Common myeloid progenitor, CD34-positive (primary cell): ENCODE data around the gene AKR1C8.
"Not testable (repeated sequence)": the region's sequence is repeated elsewhere in the genome, so short reads cannot be mapped to it uniquely, and the experiment has no call there.

Experiments
- CTCF ChIA-PET: fragments of 350-600 bp; sonication (Branson Sonifier 250); formaldehyde crosslinking; loops from one replicate; lab custom pipeline; 2021; ENCODE audit warnings: antibody characterized with exemption; lab: Charles Lee
- POLR2A ChIA-PET: fragments of 350-600 bp; sonication (Branson Sonifier 250); formaldehyde crosslinking; loops from one replicate; lab custom pipeline; 2021; ENCODE audit warnings: antibody characterized with exemption; lab: Charles Lee
- DNase-seq, 3 donors: peaks; one replicate each; pipeline versions ENCODE4 v3.0.0 to v3.0.0-alpha.2; 2013
- H3K27ac ChIP-seq, 2 experiments: 1 replicate in 1 of 2; 2 replicates in 1 of 2; pipeline ENCODE4 v1.7.0; 2013; ENCODE audit warnings: inconsistent platforms in 2 of 2, low read length in 2 of 2, mild to moderate bottlenecking in 2 of 2, low read depth in 1 of 2, moderate library complexity in 1 of 2; ENCODE audit not compliant: severe bottlenecking in 2 of 2, insufficient read depth in 1 of 2, poor library complexity in 1 of 2
- H3K27me3 ChIP-seq, 5 experiments: replicated peaks in 2 of 5; 1 replicate in 3 of 5; 2 replicates in 2 of 5; pipeline versions ENCODE4 v1.6.1 to v1.7.0; 2013; ENCODE audit warnings: low read length in 4 of 5, mild to moderate bottlenecking in 2 of 5, moderate library complexity in 2 of 5, inconsistent platforms in 1 of 5; ENCODE audit not compliant: insufficient read depth in 5 of 5, control insufficient read depth in 4 of 5
- H3K36me3 ChIP-seq, 4 experiments: 1 replicate in 2 of 4; 2 replicates in 2 of 4; pipeline versions ENCODE4 v1.6.1 to v1.7.0; 2013; ENCODE audit warnings: low read length in 3 of 4, control low read depth in 1 of 4, mild to moderate bottlenecking in 1 of 4; ENCODE audit not compliant: control insufficient read depth in 4 of 4, insufficient read depth in 4 of 4
- H3K4me1 ChIP-seq, 4 experiments: 1 replicate in 3 of 4; 2 replicates in 1 of 4; pipeline versions ENCODE4 v1.6.1 to v1.7.1; 2013; ENCODE audit warnings: low read length in 3 of 4, mild to moderate bottlenecking in 3 of 4, control low read depth in 1 of 4, inconsistent platforms in 1 of 4, moderate library complexity in 1 of 4; ENCODE audit not compliant: control insufficient read depth in 4 of 4, insufficient read depth in 4 of 4; ENCODE audit errors: control extremely low read depth in 1 of 4
- H3K4me3 ChIP-seq, 7 experiments: 1 replicate in 4 of 7; 2 replicates in 3 of 7; pipeline versions ENCODE4 v1.5.1 to v1.7.0; 2013; ENCODE audit warnings: mild to moderate bottlenecking in 7 of 7, low read length in 6 of 7, moderate library complexity in 6 of 7, inconsistent platforms in 2 of 7, low read depth in 2 of 7, control low read depth in 1 of 7; ENCODE audit not compliant: insufficient read depth in 4 of 7, control insufficient read depth in 1 of 7; ENCODE audit errors: extremely low read depth in 1 of 7
- H3K9me3 ChIP-seq, 5 experiments: 1 replicate in 4 of 5; 2 replicates in 1 of 5; pipeline versions ENCODE4 v1.6.1 to v1.7.1; 2013; ENCODE audit warnings: low read length in 4 of 5, mild to moderate bottlenecking in 2 of 5, inconsistent platforms in 1 of 5, low read depth in 1 of 5, moderate library complexity in 1 of 5; ENCODE audit not compliant: control insufficient read depth in 4 of 5, insufficient read depth in 2 of 5; ENCODE audit errors: control extremely low read depth in 1 of 5
- WGBS: methylation state at CpG from one replicate; pipeline ENCODE4 v1.1.5; 2013; ENCODE audit not compliant: insufficient coverage; 5-methylcytosine and 5-hydroxymethylcytosine counted together

Gene AKR1C8

GRCh38 chr10:5109861-5110260 lies 75.1 kb downstream of the AKR1C8 start:
- POLR2A ChIA-PET, H3K27me3 ChIP-seq, DNase-seq, H3K4me3 ChIP-seq, H3K27ac ChIP-seq, CTCF ChIA-PET, H3K9me3 ChIP-seq: not testable (repeated sequence)
- WGBS = 97% methylated on average over 4 of the region's 12 CpGs
- peaks cover 3 to 13% (median 10%) of the 10 kb centered on the region in 4 experiments for H3K4me1 ChIP-seq
- peaks cover 0 to 37% (median 6%) of the 10 kb centered on the region in 4 experiments for H3K36me3 ChIP-seq

- ChIA-PET CTCF (interaction anchor here (1.6 to 3.7 kb wide), 2 partner anchors 9 to 12 kb away, joined by 4 to 20 read pairs; no protein-coding TSS in a partner anchor), POLR2A (no interaction called here)
- Histone ChIP-seq H3K4me1 (peaks cover 3 to 13% (median 10%) of the 10 kb centered on the region in 4 experiments), H3K27ac (no peak overlapping the region), H3K4me3 (no peak overlapping the region), H3K36me3 (peaks cover 0 to 45% (median 6%) of the 10 kb centered on the region in 4 experiments), H3K9me3 (no peaks in the 10 kb centered on the region), H3K27me3 (no peaks in the 10 kb centered on the region)
- no peak for DNase-seq
- WGBS = 0% methylated on average over 1 of the region's 3 CpGs
Measured at GRCh38 chr10:5108658-5109416, 76.1 kb downstream of the AKR1C8 start.

GRCh38 chr10:5107860-5108526 lies 77.0 kb downstream of the AKR1C8 start:
- 95% methylated on average over 4 of the region's 8 CpGs for WGBS
- Histone ChIP-seq H3K4me3 (no peak overlapping the region), H3K36me3 (peaks cover 0 to 53% (median 10%) of the 10 kb centered on the region in 4 experiments), H3K27me3 (no peaks in the 10 kb centered on the region), H3K27ac (peak overlapping the region in 1 of 2 experiments; percentile 58), H3K9me3 (no peaks in the 10 kb centered on the region), H3K4me1 (peaks cover 3 to 13% (median 10%) of the 10 kb centered on the region in 4 experiments)
- DNase-seq = no peak
- CTCF ChIA-PET = interaction anchor here (1.6 to 3.7 kb wide), 2 partner anchors 8 to 11 kb away, joined by 4 to 20 read pairs; no protein-coding TSS in a partner anchor
- POLR2A ChIA-PET = no interaction called here

GRCh38 chr10:5106553-5106952 lies 78.4 kb downstream of the AKR1C8 start:
- H3K36me3 ChIP-seq = peaks cover 0 to 65% (median 12%) of the 10 kb centered on the region in 4 experiments

GRCh38 chr10:5105626-5106025 lies 79.3 kb downstream of the AKR1C8 start:
- H3K36me3 ChIP-seq = peaks cover 0 to 72% (median 15%) of the 10 kb centered on the region in 4 experiments
- no peak for DNase-seq
- POLR2A ChIA-PET = interaction anchor here (1.2 kb wide), 1 partner anchor 9 kb away, joined by 4 read pairs; no protein-coding TSS in a partner anchor
- no peaks in the 10 kb centered on the region for H3K27me3 ChIP-seq
- peaks cover 3 to 13% (median 10%) of the 10 kb centered on the region in 4 experiments for H3K4me1 ChIP-seq
- H3K4me3 ChIP-seq = no peak overlapping the region
- H3K27ac ChIP-seq = no peak overlapping the region
- CTCF ChIA-PET = interaction anchor here (1.4 to 3.7 kb wide), 3 partner anchors 9 to 256 kb away, joined by 4 to 20 read pairs (median 5); no protein-coding TSS in a partner anchor
- WGBS = 100% methylated on average over 1 of the region's 1 CpG
- no peaks in the 10 kb centered on the region for H3K9me3 ChIP-seq

More at GRCh38 chr10:5106553-5106952, 78.4 kb downstream of the AKR1C8 start:
- ChIA-PET CTCF (interaction anchor here (1.3 to 3.7 kb wide), 3 partner anchors 10 to 256 kb away, joined by 3 to 20 read pairs (median 4); partner anchors contain the start of gene AKR1C3), POLR2A (no interaction called here)
- Histone ChIP-seq H3K9me3 (no peaks in the 10 kb centered on the region), H3K27ac (peak overlapping the region in 1 of 2 experiments; percentile 58), H3K4me1 (peaks cover 3 to 13% (median 10%) of the 10 kb centered on the region in 4 experiments), H3K27me3 (no peaks in the 10 kb centered on the region), H3K4me3 (peak overlapping the region in 1 of 7 experiments; percentile 10)
- DNase-seq = peak in 2 of 3 donors; percentile 50 to 71
- 14% methylated on average over 1 of the region's 1 CpG for WGBS
